GM23338 (cell line): Measurements from ENCODE around the gene TCERG1L. TPM values are rescaled to one million over a fixed set of nuclear protein-coding genes. Genes with fewer than 3 reads are reported as not detected.

ENCODE experiments used
- ATAC-seq: fragments of 200-7000 bp; cut with Tn5 transposase; 3 replicates; pipeline ENCODE4 v1.9.1; 2020
- DNase-seq: peaks from one replicate; pipeline ENCODE4 v3.0.0-alpha.2; 2015; ENCODE audit warnings: low spot score
- H2AFZ ChIP-seq: fragments of 200-600 bp; sonication (generic); 2 replicates; pipeline ENCODE4 v1.8.0; 2016; ENCODE audit warnings: antibody characterized with exemption, mild to moderate bottlenecking, moderate library complexity
- H3F3A ChIP-seq: fragments of 200-600 bp; sonication (generic); replicated peaks from 2 replicates; pipeline ENCODE4 v1.8.0; 2017; ENCODE audit warnings: antibody characterized with exemption, mixed run types, low read depth
- H3K27ac ChIP-seq: fragments of 200-600 bp; sonication (generic); 2 replicates; pipeline ENCODE4 v1.6.1; 2016; ENCODE audit warnings: low read depth
- H3K27me3 ChIP-seq: fragments of 200-600 bp; sonication (generic); 2 replicates; pipeline ENCODE4 v1.8.0; 2016; ENCODE audit warnings: mild to moderate bottlenecking, mixed run types, moderate library complexity; ENCODE audit not compliant: insufficient read depth
- H3K36me3 ChIP-seq: fragments of 200-600 bp; sonication (generic); 2 replicates; pipeline ENCODE4 v1.8.0; 2016; ENCODE audit warnings: mild to moderate bottlenecking; ENCODE audit not compliant: insufficient read depth
- H3K4me1 ChIP-seq: fragments of 200-600 bp; sonication (generic); 2 replicates; pipeline ENCODE4 v1.8.0; 2016; ENCODE audit warnings: mild to moderate bottlenecking, moderate library complexity; ENCODE audit not compliant: insufficient read depth
- H3K4me2 ChIP-seq: fragments of 200-600 bp; sonication (generic); 2 replicates; pipeline ENCODE4 v1.7.1; 2017; ENCODE audit warnings: mixed run types
- H3K4me3 ChIP-seq: fragments of 200-600 bp; sonication (generic); 2 replicates; pipeline ENCODE4 v1.6.1; 2016; ENCODE audit warnings: mixed run types
- H3K79me2 ChIP-seq: fragments of 200-600 bp; sonication (generic); replicated peaks from 2 replicates; pipeline ENCODE4 v1.8.0; 2017; ENCODE audit warnings: mild to moderate bottlenecking; ENCODE audit not compliant: insufficient read depth
- H3K9me2 ChIP-seq: fragments of 200-600 bp; sonication (generic); 2 replicates; pipeline ENCODE4 v1.8.0; 2017; ENCODE audit not compliant: insufficient read depth
- H4K20me1 ChIP-seq: fragments of 200-600 bp; sonication (generic); replicated peaks from 2 replicates; pipeline ENCODE4 v1.8.0; 2017; ENCODE audit warnings: mild to moderate bottlenecking; ENCODE audit not compliant: insufficient read depth
- H3K27ac Mint-ChIP-seq: 2 replicates; pipeline ENCODE4 v1.8.0; 2020; ENCODE audit warnings: inconsistent platforms, mild to moderate bottlenecking, moderate library complexity, mixed read lengths
- H3K27me3 Mint-ChIP-seq: 3 replicates; pipeline ENCODE4 v1.8.0; 2022; ENCODE audit warnings: low read depth, mild to moderate bottlenecking, moderate library complexity, mixed read lengths, inconsistent platforms; ENCODE audit not compliant: insufficient read depth, poor library complexity
- H3K36me3 Mint-ChIP-seq: 3 replicates; pipeline ENCODE4 v1.8.0; 2021; ENCODE audit warnings: low read depth, mild to moderate bottlenecking, inconsistent platforms, moderate library complexity, mixed read lengths
- H3K4me1 Mint-ChIP-seq: 3 replicates; pipeline ENCODE4 v1.8.0; 2020; ENCODE audit warnings: mild to moderate bottlenecking, inconsistent platforms, mixed read lengths
- H3K4me3 Mint-ChIP-seq: 3 replicates; pipeline ENCODE4 v1.8.0; 2021; ENCODE audit warnings: moderate library complexity, mild to moderate bottlenecking, inconsistent platforms, mixed read lengths
- H3K9me3 Mint-ChIP-seq: 3 replicates; pipeline ENCODE4 v1.8.0; 2020; ENCODE audit warnings: moderate library complexity, mild to moderate bottlenecking, inconsistent platforms, mixed read lengths
- CREB1 ChIP-seq: fragments of 250-450 bp; sonication (Bioruptor Pico); IDR thresholded peaks from 2 replicates; pipeline ENCODE4 v1.5.0; 2020; ENCODE audit warnings: low read depth, mild to moderate bottlenecking, moderate library complexity
- CTCF ChIP-seq, 2 experiments: fragments of 200-600 bp in 1 of 2; sonication (generic) in 1 of 2; conservative IDR thresholded peaks; 2 replicates each; pipeline versions ENCODE4 v1.5.1 to v1.6.1; 2016 to 2017; ENCODE audit warnings: antibody characterized with exemption in 2 of 2, low read depth in 2 of 2, mild to moderate bottlenecking in 2 of 2, moderate library complexity in 1 of 2
- ETS1 ChIP-seq: IDR thresholded peaks from 2 replicates; pipeline ENCODE4 v1.6.1; 2016; ENCODE audit warnings: antibody characterized with exemption
- EZH2 ChIP-seq: fragments of 200-600 bp; sonication (generic); IDR thresholded peaks from one replicate; pipeline ENCODE4 v1.8.0; 2017; ENCODE audit warnings: antibody characterized with exemption, mild to moderate bottlenecking, low read depth; ENCODE audit not compliant: unreplicated experiment
- EZH2phosphoT487 ChIP-seq: fragments of 200-600 bp; sonication (generic); IDR thresholded peaks from one replicate; pipeline ENCODE4 v1.8.1; 2018; ENCODE audit warnings: antibody characterized with exemption; ENCODE audit not compliant: unreplicated experiment
- JUNB ChIP-seq: IDR thresholded peaks from one replicate; pipeline ENCODE4 v1.6.1; 2016; ENCODE audit warnings: antibody characterized with exemption; ENCODE audit not compliant: unreplicated experiment
- NANOG ChIP-seq: IDR thresholded peaks from 2 replicates; pipeline ENCODE4 v1.6.1; 2016; ENCODE audit warnings: antibody characterized with exemption, borderline replicate concordance
- POLR2AphosphoS5 ChIP-seq: IDR thresholded peaks from 2 replicates; pipeline ENCODE4 v1.6.1; 2016; ENCODE audit warnings: antibody characterized with exemption, low read depth
- REST ChIP-seq: IDR thresholded peaks from one replicate; pipeline ENCODE4 v1.6.1; 2018; ENCODE audit warnings: antibody characterized with exemption; ENCODE audit not compliant: unreplicated experiment
- STAT1 ChIP-seq: IDR thresholded peaks from one replicate; pipeline ENCODE4 v1.6.1; 2016; ENCODE audit warnings: antibody characterized with exemption; ENCODE audit not compliant: unreplicated experiment
- ZNF114 ChIP-seq: fragments of 250-450 bp; sonication (Bioruptor Pico); IDR thresholded peaks from 2 replicates; pipeline ENCODE4 v1.5.0; 2020; ENCODE audit warnings: mild to moderate bottlenecking, moderate library complexity
- ZNF331 ChIP-seq: fragments of 250-450 bp; sonication (Bioruptor Pico); IDR thresholded peaks from 2 replicates; pipeline ENCODE4 v1.5.0; 2020; ENCODE audit warnings: low read depth, mild to moderate bottlenecking, moderate library complexity
- ZNF462 ChIP-seq: fragments of 250-450 bp; sonication (Bioruptor Pico); IDR thresholded peaks from 2 replicates; pipeline ENCODE4 v1.5.0; 2020; ENCODE audit warnings: mild to moderate bottlenecking, moderate library complexity
- polyA plus RNA-seq: library from polyadenylated mRNA; unstranded; fragments of >200 nt; fragmentation: Nextera tagmentation; extraction: Ambion mirVana; gene quantifications from 2 replicates; pipeline ENCODE4 v1.2.1, GENCODE V29; 2016
- total RNA-seq: library from RNA; depleted of rRNA; stranded (reverse); fragments of >200 nt; shearing (Covaris generic); gene quantifications from 2 replicates; pipeline ENCODE4 v1.2.3, GENCODE V29; 2014

TCERG1L gene
- total and polyA plus RNA-seq, 2 experiments from 2014 or later: 3.9 to 5.5 TPM

- Histone ChIP-seq H3K4me2 (no peak overlapping the region), H3K27me3 (no peaks in the 10 kb centered on the region), H3K4me3 (no peak overlapping the region), H3F3A (no peaks in the 10 kb centered on the region), H3K36me3 (no peaks in the 10 kb centered on the region; the same call in 1 of the 2 replicates), H3K27ac (no peak overlapping the region), H2AFZ (no peak overlapping the region), H4K20me1 (no peaks in the 10 kb centered on the region), H3K79me2 (no peaks in the 10 kb centered on the region), H3K4me1 (no peaks in the 10 kb centered on the region), H3K9me2 (no peaks in the 10 kb centered on the region)
- ATAC-seq (no peak), DNase-seq (no peak)
- H3K36me3 Mint-ChIP-seq: peaks cover 19% of the 10 kb centered on the region
- peaks cover 85% of the 10 kb centered on the region for H3K9me3 Mint-ChIP-seq
- H3K27ac Mint-ChIP-seq: no peak overlapping the region
- no peak for TF ChIP-seq EZH2phosphoT487
- TF ChIP-seq STAT1: no peak
- TF ChIP-seq ZNF331: no peak
- TF ChIP-seq JUNB: no peak
- no peak for TF ChIP-seq REST
- TF ChIP-seq EZH2: no peak
- TF ChIP-seq CREB1 (CRISPR knock-in tag): no peak
- TF ChIP-seq CTCF (conservative IDR thresholded peaks at IDR 0.05; ENCODE audit: low read depth in 2 of 2): no peak
- no peak for TF ChIP-seq NANOG
- no peak for TF ChIP-seq POLR2AphosphoS5
- no peak for TF ChIP-seq ZNF114 (CRISPR knock-in tag)
- TF ChIP-seq ETS1: no peak
- TF ChIP-seq ZNF462: no peak
- no peak overlapping the region for H3K4me3 Mint-ChIP-seq
- H3K27me3 Mint-ChIP-seq: peaks cover 10% of the 10 kb centered on the region
- no peaks in the 10 kb centered on the region for H3K4me1 Mint-ChIP-seq
These were observed 80.7 kb downstream of the TCERG1L start for GRCh38 chr10:131230641-131231322.
